HL-60 (cell line): Measurements from ENCODE around the gene UST.

ENCODE experiments used
- DNase-seq, 2 experiments: peaks; one replicate each; pipeline ENCODE4 v3.0.0-alpha.2; 2010 to 2020; ENCODE audit warnings: low read depth in 1 of 2, low spot score in 1 of 2
- H3K27ac ChIP-seq: fragments of 250-450 bp; sonication (Bioruptor Pico); replicated peaks from 2 replicates; pipeline ENCODE4 v1.5.1; 2020; ENCODE audit warnings: mild to moderate bottlenecking, moderate library complexity
- H3K27me3 ChIP-seq: fragments of 250-450 bp; sonication (Bioruptor Pico); 2 replicates; pipeline ENCODE4 v1.5.1; 2021; ENCODE audit warnings: mild to moderate bottlenecking, moderate library complexity; ENCODE audit not compliant: insufficient read depth, poor library complexity, severe bottlenecking
- H3K4me3 ChIP-seq: replicated peaks from 2 replicates; pipeline ENCODE4 v1.5.1; 2011; ENCODE audit warnings: mild to moderate bottlenecking, control low read depth, low read length; ENCODE audit not compliant: insufficient read depth
- GABPA ChIP-seq: IDR thresholded peaks from 2 replicates; pipeline ENCODE4 v1.6.1; 2012; ENCODE audit warnings: low read depth
- POLR2AphosphoS5 ChIP-seq: IDR thresholded peaks from 2 replicates; pipeline ENCODE4 v1.6.1; 2012; ENCODE audit warnings: low read depth
- SPI1 ChIP-seq: IDR thresholded peaks from 2 replicates; pipeline ENCODE4 v1.6.1; 2012; ENCODE audit warnings: low read depth, mild to moderate bottlenecking, borderline replicate concordance
- TF ChIP-seq, protein P1 (sequence below): IDR thresholded peaks from one replicate; pipeline ENCODE4 v1.5.1; 2011; ENCODE audit warnings: low read length, control low read depth, inconsistent platforms; ENCODE audit not compliant: insufficient read depth
- TF ChIP-seq, protein P2 (sequence below): IDR thresholded peaks from 2 replicates; pipeline ENCODE4 v1.6.1; 2012; ENCODE audit warnings: low read depth; ENCODE audit not compliant: insufficient replicate concordance

UST gene

DNA sequence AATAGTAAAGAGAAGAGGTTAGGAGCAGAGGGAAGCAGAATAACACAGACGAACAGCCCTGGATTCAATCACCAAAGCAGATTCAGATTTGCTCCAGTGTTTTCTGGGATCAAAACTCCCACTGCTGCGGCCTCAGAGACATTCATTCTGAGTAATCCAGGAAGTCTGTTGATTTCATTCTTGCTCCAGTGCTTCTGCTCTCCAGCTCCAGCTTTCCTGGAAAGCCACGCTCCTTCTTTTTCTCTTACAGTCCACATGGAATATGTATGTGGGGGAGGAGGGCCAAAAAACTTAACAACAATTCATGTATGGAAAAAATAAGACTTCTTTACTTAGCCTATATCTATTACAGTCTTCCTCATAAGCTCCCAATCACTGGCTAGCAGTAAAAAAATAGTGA lies 26.4 kb upstream of the UST start:
- DNase-seq, result no peak
- no peak for TF ChIP-seq POLR2AphosphoS5
- no peak for TF ChIP-seq SPI1
- TF ChIP-seq, protein P1, sequence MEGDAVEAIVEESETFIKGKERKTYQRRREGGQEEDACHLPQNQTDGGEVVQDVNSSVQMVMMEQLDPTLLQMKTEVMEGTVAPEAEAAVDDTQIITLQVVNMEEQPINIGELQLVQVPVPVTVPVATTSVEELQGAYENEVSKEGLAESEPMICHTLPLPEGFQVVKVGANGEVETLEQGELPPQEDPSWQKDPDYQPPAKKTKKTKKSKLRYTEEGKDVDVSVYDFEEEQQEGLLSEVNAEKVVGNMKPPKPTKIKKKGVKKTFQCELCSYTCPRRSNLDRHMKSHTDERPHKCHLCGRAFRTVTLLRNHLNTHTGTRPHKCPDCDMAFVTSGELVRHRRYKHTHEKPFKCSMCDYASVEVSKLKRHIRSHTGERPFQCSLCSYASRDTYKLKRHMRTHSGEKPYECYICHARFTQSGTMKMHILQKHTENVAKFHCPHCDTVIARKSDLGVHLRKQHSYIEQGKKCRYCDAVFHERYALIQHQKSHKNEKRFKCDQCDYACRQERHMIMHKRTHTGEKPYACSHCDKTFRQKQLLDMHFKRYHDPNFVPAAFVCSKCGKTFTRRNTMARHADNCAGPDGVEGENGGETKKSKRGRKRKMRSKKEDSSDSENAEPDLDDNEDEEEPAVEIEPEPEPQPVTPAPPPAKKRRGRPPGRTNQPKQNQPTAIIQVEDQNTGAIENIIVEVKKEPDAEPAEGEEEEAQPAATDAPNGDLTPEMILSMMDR, result no peak
- TF ChIP-seq GABPA, result no peak
- TF ChIP-seq, protein P2, sequence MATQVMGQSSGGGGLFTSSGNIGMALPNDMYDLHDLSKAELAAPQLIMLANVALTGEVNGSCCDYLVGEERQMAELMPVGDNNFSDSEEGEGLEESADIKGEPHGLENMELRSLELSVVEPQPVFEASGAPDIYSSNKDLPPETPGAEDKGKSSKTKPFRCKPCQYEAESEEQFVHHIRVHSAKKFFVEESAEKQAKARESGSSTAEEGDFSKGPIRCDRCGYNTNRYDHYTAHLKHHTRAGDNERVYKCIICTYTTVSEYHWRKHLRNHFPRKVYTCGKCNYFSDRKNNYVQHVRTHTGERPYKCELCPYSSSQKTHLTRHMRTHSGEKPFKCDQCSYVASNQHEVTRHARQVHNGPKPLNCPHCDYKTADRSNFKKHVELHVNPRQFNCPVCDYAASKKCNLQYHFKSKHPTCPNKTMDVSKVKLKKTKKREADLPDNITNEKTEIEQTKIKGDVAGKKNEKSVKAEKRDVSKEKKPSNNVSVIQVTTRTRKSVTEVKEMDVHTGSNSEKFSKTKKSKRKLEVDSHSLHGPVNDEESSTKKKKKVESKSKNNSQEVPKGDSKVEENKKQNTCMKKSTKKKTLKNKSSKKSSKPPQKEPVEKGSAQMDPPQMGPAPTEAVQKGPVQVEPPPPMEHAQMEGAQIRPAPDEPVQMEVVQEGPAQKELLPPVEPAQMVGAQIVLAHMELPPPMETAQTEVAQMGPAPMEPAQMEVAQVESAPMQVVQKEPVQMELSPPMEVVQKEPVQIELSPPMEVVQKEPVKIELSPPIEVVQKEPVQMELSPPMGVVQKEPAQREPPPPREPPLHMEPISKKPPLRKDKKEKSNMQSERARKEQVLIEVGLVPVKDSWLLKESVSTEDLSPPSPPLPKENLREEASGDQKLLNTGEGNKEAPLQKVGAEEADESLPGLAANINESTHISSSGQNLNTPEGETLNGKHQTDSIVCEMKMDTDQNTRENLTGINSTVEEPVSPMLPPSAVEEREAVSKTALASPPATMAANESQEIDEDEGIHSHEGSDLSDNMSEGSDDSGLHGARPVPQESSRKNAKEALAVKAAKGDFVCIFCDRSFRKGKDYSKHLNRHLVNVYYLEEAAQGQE, result no peak

DNA sequence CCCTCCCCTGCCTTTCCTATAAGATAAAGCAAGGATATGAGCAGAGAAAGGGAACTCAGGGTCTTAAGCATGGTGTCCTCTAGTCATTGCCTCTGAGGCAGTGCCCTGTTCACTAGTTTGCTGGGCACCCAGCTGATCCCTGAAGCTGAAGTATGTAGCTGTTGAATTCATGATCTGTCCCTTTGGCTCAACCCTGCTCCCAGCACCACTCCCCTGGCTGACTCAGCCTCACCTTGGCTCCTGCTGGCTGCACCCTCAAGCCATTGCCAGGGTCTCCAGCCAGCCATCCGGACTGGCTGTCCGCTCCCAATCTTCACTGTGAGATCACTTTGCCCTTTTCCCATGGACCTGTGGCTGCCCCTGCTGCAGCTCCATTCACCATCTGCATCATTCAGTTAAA lies 25.9 kb upstream of the UST start:
- TF ChIP-seq GABPA (no peak), POLR2AphosphoS5 (no peak), SPI1 (no peak)
- TF ChIP-seq, protein P2, result no peak
- TF ChIP-seq, protein P1, result no peak
- H3K27ac ChIP-seq, result no peak overlapping the region
- no peak for DNase-seq
- H3K4me3 ChIP-seq, result no peak overlapping the region
- no peaks in the 10 kb centered on the region for H3K27me3 ChIP-seq

More for the DNA sequence above, 26.4 kb upstream of the UST start:
- Histone ChIP-seq H3K27me3 (no peaks in the 10 kb centered on the region), H3K4me3 (no peak overlapping the region), H3K27ac (no peak overlapping the region)

DNA sequence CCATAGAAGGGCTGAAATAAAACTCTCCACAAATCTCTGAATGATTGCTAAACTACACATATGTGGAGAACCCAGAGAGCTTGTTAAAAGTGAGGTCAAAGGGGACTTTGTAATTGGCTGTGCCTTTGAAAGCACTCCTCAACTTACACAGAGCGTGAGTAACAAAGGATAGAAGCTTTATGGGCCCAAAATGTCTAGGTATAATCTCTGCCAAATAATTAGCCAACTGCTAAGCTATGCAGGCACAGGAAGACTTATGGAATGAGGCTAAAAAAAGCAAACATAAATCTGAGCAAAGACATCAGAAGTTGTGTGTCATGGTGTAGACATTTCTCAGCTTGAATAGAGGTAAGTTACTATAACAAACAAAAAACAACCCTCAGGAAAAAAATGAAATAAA lies 23.3 kb upstream of the UST start:
- DNase-seq, result no peak
- Histone ChIP-seq H3K4me3 (no peak overlapping the region), H3K27ac (no peak overlapping the region), H3K27me3 (no peaks in the 10 kb centered on the region)
- TF ChIP-seq, protein P2, result no peak
- no peak for TF ChIP-seq SPI1
- TF ChIP-seq GABPA, result no peak
- TF ChIP-seq, protein P1, result no peak
- TF ChIP-seq POLR2AphosphoS5, result no peak
